Fibroblast of gingiva (primary cell): ENCODE data around the gene CXCR4.
"Not testable (repeated sequence)": the region's sequence is repeated elsewhere in the genome, so short reads cannot be mapped to it uniquely, and the experiment has no call there.

Source experiments
- DNase-seq: peaks from one replicate; pipeline ENCODE4 v3.0.0-alpha.2; 2011; ENCODE audit warnings: low read depth

Gene CXCR4

GRCh38 chr2:136077107-136077506 is 40.8 kb downstream of the CXCR4 start:
- DNase-seq, result no peak

- DNase-seq, result no peak
Measured at GRCh38 chr2:136075476-136075875, 42.5 kb downstream of the CXCR4 start.

GRCh38 chr2:136072621-136073020 is 45.3 kb downstream of the CXCR4 start:
- DNase-seq, result no peak

GRCh38 chr2:136071887-136072286 is 46.1 kb downstream of the CXCR4 start:
- DNase-seq, result not testable (repeated sequence)

DNA sequence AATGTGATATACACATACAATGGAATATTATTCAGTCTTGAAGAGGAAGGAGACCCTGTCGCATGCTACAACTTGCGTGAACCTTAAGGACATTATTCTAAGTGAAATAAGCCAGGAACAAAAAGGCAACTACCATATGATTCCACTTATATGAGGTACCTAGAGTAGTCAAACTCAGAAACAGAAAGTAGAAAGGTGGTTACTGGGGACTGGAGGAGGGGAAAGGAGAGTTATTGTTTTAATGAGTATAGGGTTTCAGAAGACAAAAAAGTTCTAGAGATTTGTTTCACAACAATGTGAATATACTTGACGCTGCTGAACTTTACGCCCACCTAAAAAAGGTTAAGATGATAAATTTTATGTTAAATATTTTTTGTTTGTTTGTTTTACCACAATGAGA is 47.0 kb downstream of the CXCR4 start:
- no peak for DNase-seq

- DNase-seq, result no peak
Measured at GRCh38 chr2:136069773-136070172, 48.2 kb downstream of the CXCR4 start.

GRCh38 chr2:136068581-136069227 is 49.2 kb downstream of the CXCR4 start:
- no peak for DNase-seq

GRCh38 chr2:136067897-136068580 is 49.9 kb downstream of the CXCR4 start:
- DNase-seq, result no peak

GRCh38 chr2:136067459-136067858 is 50.5 kb downstream of the CXCR4 start:
- no peak for DNase-seq

- DNase-seq, result no peak
Measured at GRCh38 chr2:136065907-136066306, 52.0 kb downstream of the CXCR4 start.

- no peak for DNase-seq
Measured at GRCh38 chr2:136065384-136065783, 52.6 kb downstream of the CXCR4 start.
